Measurements from ENCODE around the gene KATNAL1.

KATNAL1 gene

GRCh38 chr13:30332456-30333143 lies 25.2 kb upstream of the KATNAL1 start:
- no peak for TF ChIP-seq CTCF (IDR thresholded peaks at IDR 0.05; ENCODE audit: borderline replicate concordance, insufficient read depth, low read depth, low read length)
- H3K4me3 ChIP-seq (ENCODE audit: low read depth, low read length): no peak overlapping the region

- no peak for TF ChIP-seq CTCF (IDR thresholded peaks at IDR 0.05; ENCODE audit: borderline replicate concordance, insufficient read depth, low read depth, low read length)
These were observed 24.0 kb upstream of the KATNAL1 start for GRCh38 chr13:30331331-30331771.

GRCh38 chr13:30329009-30329585 lies 21.7 kb upstream of the KATNAL1 start:
- no peak for TF ChIP-seq CTCF (IDR thresholded peaks at IDR 0.05; ENCODE audit: borderline replicate concordance, insufficient read depth, low read depth, low read length)
- no peak overlapping the region for H3K4me3 ChIP-seq (ENCODE audit: low read depth, low read length)

More at GRCh38 chr13:30331331-30331771, 24.0 kb upstream of the KATNAL1 start:
- no peak overlapping the region for H3K4me3 ChIP-seq (ENCODE audit: low read depth, low read length)

- no peak for TF ChIP-seq CTCF (IDR thresholded peaks at IDR 0.05; ENCODE audit: borderline replicate concordance, insufficient read depth, low read depth, low read length)
- no peak overlapping the region for H3K4me3 ChIP-seq (ENCODE audit: low read depth, low read length)
These were observed 18.3 kb upstream of the KATNAL1 start for GRCh38 chr13:30325668-30326067.

GRCh38 chr13:30323524-30323923 lies 16.2 kb upstream of the KATNAL1 start:
- no peak for TF ChIP-seq CTCF (IDR thresholded peaks at IDR 0.05; ENCODE audit: borderline replicate concordance, insufficient read depth, low read depth, low read length)

GRCh38 chr13:30322428-30322827 lies 15.1 kb upstream of the KATNAL1 start:
- no peak overlapping the region for H3K4me3 ChIP-seq (ENCODE audit: low read depth, low read length)
- TF ChIP-seq CTCF (IDR thresholded peaks at IDR 0.05; ENCODE audit: borderline replicate concordance, insufficient read depth, low read depth, low read length): no peak

More at GRCh38 chr13:30323524-30323923, 16.2 kb upstream of the KATNAL1 start:
- H3K4me3 ChIP-seq (ENCODE audit: low read depth, low read length): no peak overlapping the region

- no peak overlapping the region for H3K4me3 ChIP-seq (ENCODE audit: low read depth, low read length)
- no peak for TF ChIP-seq CTCF (IDR thresholded peaks at IDR 0.05; ENCODE audit: borderline replicate concordance, insufficient read depth, low read depth, low read length)
These were observed 13.9 kb upstream of the KATNAL1 start for GRCh38 chr13:30321256-30321655.

Measured in GM12875 (cell line).